Stimulated activated naive CD8-positive, alpha-beta T cell treated with anti-CD3 and anti-CD28 coated beads, Interleukin-15, amount 100 ng/mL, for 72 hours (primary cell): ENCODE results near the gene CLCN7.
A peak's percentile ranks its signal among the peaks of the same experiment; 100 is the strongest.

Experiments
- ATAC-seq: fragments of 150-1000 bp; cut with Tn5 transposase; 2 replicates; pipeline ENCODE4 v1.10.0; 2021; ENCODE audit warnings: mild to moderate bottlenecking, moderate library complexity
- DNase-seq, 2 donors: peaks; one replicate each; pipeline ENCODE4 v3.0.0; 2021 to 2022
- H3K27ac Mint-ChIP-seq, 2 donors: one replicate each; pipeline ENCODE4 v1.8.0; 2022; ENCODE audit warnings: mild to moderate bottlenecking in 2 of 2, mixed read lengths in 2 of 2, moderate library complexity in 2 of 2
- H3K27me3 Mint-ChIP-seq: one replicate; pipeline ENCODE4 v1.8.0; 2022; ENCODE audit warnings: mixed read lengths
- H3K4me1 Mint-ChIP-seq: one replicate; pipeline ENCODE4 v1.8.0; 2022; ENCODE audit warnings: mild to moderate bottlenecking, mixed read lengths
- H3K4me3 Mint-ChIP-seq, 2 donors: one replicate each; pipeline ENCODE4 v1.8.0; 2022; ENCODE audit warnings: mild to moderate bottlenecking in 2 of 2, mixed read lengths in 2 of 2, moderate library complexity in 1 of 2
- H3K9me3 Mint-ChIP-seq, 2 donors: one replicate each; pipeline ENCODE4 v1.8.0; 2022; ENCODE audit warnings: mixed read lengths in 2 of 2

Gene CLCN7

DNA sequence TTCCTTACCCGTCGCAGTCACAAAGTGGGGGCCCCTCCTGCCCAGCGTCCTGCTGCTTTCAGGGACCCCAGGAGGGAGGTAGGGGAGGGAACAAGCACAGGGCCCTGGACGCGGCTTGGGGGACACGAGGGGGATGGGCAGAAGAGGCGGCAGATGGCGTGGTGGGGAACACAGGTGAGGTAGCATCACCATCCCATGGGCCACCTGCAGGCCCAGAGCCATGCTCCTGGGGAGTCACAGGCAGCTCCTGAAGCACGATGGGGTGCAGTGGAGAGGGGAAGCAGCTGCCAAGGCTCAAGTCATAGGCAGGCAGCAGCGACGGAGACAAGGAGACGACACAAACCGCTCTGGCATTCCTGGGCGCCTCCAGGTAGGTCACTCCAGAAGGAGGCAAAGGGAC, 71.1 kb downstream of the CLCN7 start:
- ATAC-seq (no peak), DNase-seq (no peak)
- H3K4me3 Mint-ChIP-seq = no peak overlapping the region
- no peak overlapping the region for H3K27ac Mint-ChIP-seq
- H3K4me1 Mint-ChIP-seq = peaks cover 29% of the 10 kb centered on the region
- H3K9me3 Mint-ChIP-seq = no peaks in the 10 kb centered on the region
- no peaks in the 10 kb centered on the region for H3K27me3 Mint-ChIP-seq

DNA sequence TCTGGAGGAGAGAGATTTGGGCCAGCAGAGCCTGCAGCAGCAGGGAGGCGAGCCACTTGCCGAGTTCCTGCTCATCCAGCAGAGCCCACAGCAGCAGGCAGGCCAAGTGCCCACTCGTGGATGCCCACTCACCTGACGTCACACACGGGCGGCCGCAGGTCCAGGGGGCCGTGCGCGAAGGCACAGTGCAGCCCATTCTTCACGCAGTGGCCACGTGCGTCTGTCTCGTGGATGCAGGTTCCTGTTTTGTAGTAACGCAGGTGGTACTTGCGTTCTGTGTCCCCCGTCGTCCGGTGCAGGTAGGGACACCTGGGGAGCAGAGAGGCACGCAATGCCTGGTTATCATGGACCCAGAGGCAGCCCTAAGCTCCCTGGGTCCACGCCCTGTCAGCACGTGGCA, 71.8 kb downstream of the CLCN7 start:
- peaks cover 22% of the 10 kb centered on the region for H3K4me1 Mint-ChIP-seq
- DNase-seq = no peak
- peak overlapping the region in 1 of 2 donors; percentile 54 for H3K27ac Mint-ChIP-seq
- H3K27me3 Mint-ChIP-seq = no peaks in the 10 kb centered on the region
- no peak for ATAC-seq
- no peaks in the 10 kb centered on the region for H3K9me3 Mint-ChIP-seq
- no peak overlapping the region for H3K4me3 Mint-ChIP-seq

DNA sequence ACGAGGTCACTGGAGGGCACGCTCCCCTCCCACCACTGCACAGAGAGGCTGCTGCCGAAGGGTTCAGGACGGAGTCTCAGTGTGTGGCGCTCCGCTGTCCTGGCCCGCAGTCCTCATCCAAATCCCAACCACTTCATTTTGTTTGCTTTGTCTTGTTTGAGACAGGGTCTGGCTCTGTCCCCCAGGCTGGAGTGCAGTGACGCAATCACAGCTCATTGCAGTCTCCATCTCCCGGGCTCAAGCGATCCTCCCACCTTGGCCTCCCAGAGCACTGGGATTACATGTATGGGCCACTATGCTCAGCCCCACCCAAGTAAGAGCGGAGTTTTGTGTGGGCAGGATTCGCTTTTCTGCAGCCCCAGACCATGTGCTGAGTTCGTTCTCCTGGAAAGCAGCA, 73.1 kb downstream of the CLCN7 start:
- Mint-ChIP-seq H3K27me3 (no peaks in the 10 kb centered on the region), H3K4me1 (peaks cover 9% of the 10 kb centered on the region), H3K4me3 (no peak overlapping the region), H3K9me3 (no peaks in the 10 kb centered on the region), H3K27ac (no peak overlapping the region)
- ATAC-seq (no peak), DNase-seq (no peak)

DNA sequence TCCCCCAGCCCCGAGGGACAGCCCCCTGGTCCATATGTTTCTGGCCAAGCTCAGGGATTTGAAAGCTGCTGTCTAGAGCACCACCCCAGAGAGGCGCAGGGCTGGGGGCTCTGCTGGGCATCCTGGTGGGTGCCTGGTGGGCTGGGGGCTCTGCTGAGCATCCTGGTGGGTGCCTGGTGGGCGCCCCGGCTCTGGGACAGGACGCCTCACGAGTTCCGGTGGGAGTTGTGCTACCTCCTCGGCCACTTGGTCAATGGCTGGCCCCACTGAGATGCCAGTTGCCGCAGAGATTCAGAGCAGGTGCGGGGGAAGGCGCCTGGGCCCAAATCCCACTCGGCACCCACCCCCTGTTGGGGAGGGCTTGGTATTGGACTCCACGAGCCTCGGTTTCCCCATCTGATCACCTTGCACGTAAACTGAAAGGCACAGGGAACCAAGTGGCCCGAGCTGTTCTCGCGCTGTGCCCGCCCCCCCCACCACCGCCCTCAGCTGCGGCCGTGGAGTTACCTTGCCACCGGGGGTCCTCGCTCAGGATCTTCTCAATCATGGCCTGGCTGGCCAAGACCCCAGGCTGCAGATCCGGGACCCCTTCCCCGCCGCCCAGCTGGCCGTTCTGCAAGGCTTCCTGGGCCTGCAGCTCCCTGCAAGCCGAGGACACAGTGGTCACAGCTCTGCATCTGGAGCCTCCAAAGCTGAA, 73.6 kb downstream of the CLCN7 start:
- Mint-ChIP-seq H3K9me3 (no peaks in the 10 kb centered on the region), H3K27me3 (no peaks in the 10 kb centered on the region), H3K4me1 (peaks cover 7% of the 10 kb centered on the region), H3K27ac (no peak overlapping the region), H3K4me3 (no peak overlapping the region)
- DNase-seq (no peak), ATAC-seq (no peak)

- Mint-ChIP-seq H3K27me3 (no peaks in the 10 kb centered on the region), H3K9me3 (no peaks in the 10 kb centered on the region), H3K27ac (peak overlapping the region in 1 of 2 donors; percentile 19), H3K4me3 (no peak overlapping the region), H3K4me1 (no peaks in the 10 kb centered on the region)
- DNase-seq (no peak), ATAC-seq (peak; percentile 23)
Measured at GRCh38 chr16:1398826-1399581, 75.8 kb downstream of the CLCN7 start.

GRCh38 chr16:1398351-1398750, 76.5 kb downstream of the CLCN7 start:
- DNase-seq = no peak
- Mint-ChIP-seq H3K27ac (no peak overlapping the region), H3K27me3 (no peaks in the 10 kb centered on the region), H3K9me3 (no peaks in the 10 kb centered on the region), H3K4me1 (no peaks in the 10 kb centered on the region), H3K4me3 (no peak overlapping the region)
- no peak for ATAC-seq

- no peaks in the 10 kb centered on the region for H3K4me1 Mint-ChIP-seq
- H3K27me3 Mint-ChIP-seq = no peaks in the 10 kb centered on the region
- DNase-seq = no peak
- H3K4me3 Mint-ChIP-seq = no peak overlapping the region
- ATAC-seq = no peak
- no peak overlapping the region for H3K27ac Mint-ChIP-seq
- no peaks in the 10 kb centered on the region for H3K9me3 Mint-ChIP-seq
Measured at GRCh38 chr16:1397779-1398178, 77.0 kb downstream of the CLCN7 start.

- ATAC-seq = no peak
- H3K4me3 Mint-ChIP-seq = no peak overlapping the region
- H3K27ac Mint-ChIP-seq = peak overlapping the region in 1 of 2 donors; percentile 48
- no peaks in the 10 kb centered on the region for H3K9me3 Mint-ChIP-seq
- DNase-seq = no peak
- H3K27me3 Mint-ChIP-seq = no peaks in the 10 kb centered on the region
- no peaks in the 10 kb centered on the region for H3K4me1 Mint-ChIP-seq
Measured at GRCh38 chr16:1395444-1396031, 79.3 kb downstream of the CLCN7 start.
